ENCODE data around the gene PSMD5.
"Not testable (repeated sequence)": the region's sequence is repeated elsewhere in the genome, so short reads cannot be mapped to it uniquely, and the experiment has no call there.

Gene PSMD5

GRCh38 chr9:120854596-120855327 is 12.0 kb upstream of the PSMD5 start:
- no peak for DNase-seq

- no peak for DNase-seq
Measured at GRCh38 chr9:120853198-120853597, 10.5 kb upstream of the PSMD5 start.

GRCh38 chr9:120852240-120853010 is 9.7 kb upstream of the PSMD5 start:
- peak; percentile 21 for DNase-seq

- no peak for DNase-seq
Measured at GRCh38 chr9:120851449-120851848, 8.7 kb upstream of the PSMD5 start.

- no peak for DNase-seq
Measured at GRCh38 chr9:120850315-120850714, 7.6 kb upstream of the PSMD5 start.

- no peak for DNase-seq
Measured at GRCh38 chr9:120846906-120847305, 4.2 kb upstream of the PSMD5 start.

- no peak for DNase-seq
Measured at GRCh38 chr9:120846251-120846889, 3.6 kb upstream of the PSMD5 start.

DNA sequence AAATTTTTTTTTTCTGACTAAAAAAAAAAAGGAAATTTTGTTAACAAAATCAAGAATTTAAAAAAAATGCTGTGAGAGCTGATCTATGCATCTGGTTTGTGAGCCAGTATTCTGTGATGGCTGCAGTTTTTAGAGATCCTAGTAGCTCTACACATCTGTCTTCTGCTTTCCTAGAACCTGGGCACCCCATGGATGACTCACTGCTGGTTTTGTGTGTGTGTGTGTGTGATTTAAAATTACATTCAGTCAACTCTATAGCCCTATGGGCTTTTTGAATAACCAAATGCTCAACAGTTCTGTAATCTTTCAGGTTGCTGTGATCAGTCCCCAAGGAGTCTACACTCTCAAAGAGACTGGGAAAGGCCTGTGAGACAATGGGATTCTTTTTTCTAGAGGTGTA is 2.5 kb upstream of the PSMD5 start:
- DNase-seq: peak; percentile 64

GRCh38 chr9:120841930-120842684 is 615 bp downstream of the PSMD5 start:
- DNase-seq: no peak

DNA sequence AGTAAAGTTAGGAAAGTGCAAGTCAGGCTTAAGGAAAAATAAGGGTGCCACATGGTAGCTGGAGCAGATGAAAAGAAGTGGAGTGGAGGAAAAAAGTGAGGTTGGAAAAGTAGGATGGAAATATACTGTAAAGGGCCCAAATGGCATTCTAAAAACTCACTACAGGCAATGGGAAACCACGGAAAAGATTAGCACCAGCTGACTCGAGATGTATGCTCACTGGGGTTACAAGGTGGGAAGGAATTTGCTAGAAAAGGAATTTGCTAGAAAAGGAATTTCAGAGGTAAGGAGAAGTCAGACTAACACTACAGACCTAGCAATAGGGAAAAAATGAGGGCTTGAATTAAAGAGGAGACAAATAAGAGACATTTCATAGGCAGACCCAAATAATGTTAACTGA is 3.6 kb downstream of the PSMD5 start:
- no peak for DNase-seq

GRCh38 chr9:120837921-120838320 is 4.8 kb downstream of the PSMD5 start:
- DNase-seq: no peak

DNA sequence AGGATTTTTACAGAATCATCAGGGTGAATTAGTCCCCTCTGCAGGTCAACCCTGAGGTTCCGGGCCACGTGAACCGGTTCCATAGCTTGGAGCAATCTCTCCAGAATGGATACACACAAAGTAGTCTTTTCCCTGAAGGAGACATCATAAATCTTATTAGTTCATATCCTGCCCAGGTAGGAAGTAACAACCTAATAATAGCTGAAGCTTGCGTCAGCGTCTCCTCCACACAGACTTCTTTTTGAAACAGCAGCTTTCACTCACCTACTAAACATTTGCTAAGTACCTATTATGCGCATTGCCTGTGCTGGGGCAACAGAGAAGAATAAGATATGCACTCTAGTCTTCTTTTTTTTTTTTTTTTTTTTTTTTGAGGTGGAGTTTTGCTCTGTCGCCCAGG is 9.4 kb downstream of the PSMD5 start:
- no peak for DNase-seq

GRCh38 chr9:120832807-120833206 is 9.9 kb downstream of the PSMD5 start:
- no peak for DNase-seq

DNA sequence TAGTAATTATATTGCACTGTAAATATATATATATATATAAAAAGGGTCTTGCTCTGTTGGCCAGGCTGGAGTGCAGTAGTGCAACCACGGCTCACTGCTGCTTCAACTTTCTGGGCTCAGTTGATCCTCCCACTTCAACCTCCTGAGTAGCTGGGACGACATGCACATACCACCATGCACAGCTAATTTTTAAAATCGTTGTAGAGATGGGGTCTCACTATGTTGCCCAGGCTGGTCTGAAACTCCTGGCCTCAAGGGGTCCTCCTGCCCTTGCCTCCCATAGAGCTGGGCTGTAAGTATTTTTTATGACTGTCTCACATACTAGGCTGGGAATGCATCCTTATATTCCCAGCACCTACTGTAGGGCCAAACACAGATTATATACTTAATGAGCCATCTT is 11.9 kb downstream of the PSMD5 start:
- no peak for DNase-seq

- DNase-seq: no peak
Measured at GRCh38 chr9:120830151-120830550, 12.6 kb downstream of the PSMD5 start.

GRCh38 chr9:120829650-120830049 is 13.1 kb downstream of the PSMD5 start:
- no peak for DNase-seq

GRCh38 chr9:120820095-120820494 is 22.6 kb downstream of the PSMD5 start:
- no peak for DNase-seq

DNA sequence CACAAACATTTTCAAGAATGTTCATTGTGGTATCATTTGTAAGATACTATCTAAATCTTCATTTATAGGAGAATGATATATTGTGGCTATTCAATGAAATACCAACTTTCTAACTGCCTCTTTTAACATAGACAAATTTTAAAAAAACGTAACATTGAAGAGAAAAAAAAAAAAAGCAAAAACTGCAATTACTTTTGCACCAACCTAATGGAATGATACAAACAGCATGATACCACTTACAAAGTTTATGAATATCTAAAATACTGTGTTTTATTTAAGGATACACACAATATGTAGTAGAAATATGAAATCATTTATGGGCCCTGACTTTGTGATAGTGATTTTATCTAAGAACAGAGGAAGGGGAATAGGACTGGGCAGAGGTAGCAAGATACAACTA is 24.1 kb downstream of the PSMD5 start:
- DNase-seq: no peak

- DNase-seq: no peak
Measured at GRCh38 chr9:120815075-120815474, 27.6 kb downstream of the PSMD5 start.

DNA sequence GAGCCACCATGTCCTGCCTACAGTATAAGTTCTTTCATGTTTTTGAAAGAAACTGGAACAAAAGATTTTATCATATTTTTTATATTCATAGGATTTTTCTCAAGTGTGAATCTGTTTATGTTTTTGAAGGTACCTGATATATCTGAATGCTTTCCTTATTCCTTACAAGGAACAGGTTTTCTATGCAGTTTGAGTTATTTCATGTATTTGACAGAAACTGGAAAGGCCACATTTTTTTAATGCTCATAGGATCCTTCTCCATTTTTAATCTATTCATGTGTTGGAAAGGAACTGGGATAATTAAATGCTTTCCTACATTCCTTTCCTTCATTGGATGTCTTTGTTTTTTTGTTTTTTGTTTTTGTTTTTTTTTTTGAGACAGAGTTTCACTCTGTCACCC is 33.8 kb downstream of the PSMD5 start:
- no peak for DNase-seq

GRCh38 chr9:120807607-120808379 is 34.9 kb downstream of the PSMD5 start:
- DNase-seq: no peak

GRCh38 chr9:120804784-120805363 is 37.8 kb downstream of the PSMD5 start:
- not testable (repeated sequence) for DNase-seq

Measured in stimulated activated CD8-positive, alpha-beta memory T cell treated with anti-CD3 and anti-CD28 coated beads, Interleukin-4, amount 100 ng/mL, for 48 hours (primary cell).